Globus pallidus (tissue), 1 donor: ENCODE data around the gene DNAJC16.
"Not testable (repeated sequence)": the region's sequence is repeated elsewhere in the genome, so short reads cannot be mapped to it uniquely, and the experiment has no call there.

Experiments
- DNase-seq: peaks from one replicate; pipeline ENCODE4 v3.0.0-alpha.2; 2015; ENCODE audit warnings: low spot score

The DNAJC16 gene

GRCh38 chr1:15526490-15527339 is at the start of gene DNAJC16:
Gene DNAJC16 (plus strand): TSS chr1:15526848. CDS start chr1:15529106, 2,258 bp downstream.
- peak; percentile 100 for DNase-seq

- DNase-seq = no peak
These were observed 49.7 kb upstream of the DNAJC16 start for GRCh38 chr1:15476927-15477326.

GRCh38 chr1:15477646-15478212 is 48.9 kb upstream of the DNAJC16 start:
- DNase-seq = no peak

- no peak for DNase-seq
These were observed 46.8 kb upstream of the DNAJC16 start for GRCh38 chr1:15479654-15480347.

GRCh38 chr1:15482455-15482854 is 44.2 kb upstream of the DNAJC16 start:
- DNase-seq = not testable (repeated sequence)

GRCh38 chr1:15482983-15483543 is 43.6 kb upstream of the DNAJC16 start:
- not testable (repeated sequence) for DNase-seq

GRCh38 chr1:15483971-15484370 is 42.7 kb upstream of the DNAJC16 start:
- no peak for DNase-seq

GRCh38 chr1:15484443-15484842 is 42.2 kb upstream of the DNAJC16 start:
- not testable (repeated sequence) for DNase-seq

GRCh38 chr1:15485636-15486035 is 41.0 kb upstream of the DNAJC16 start:
- no peak for DNase-seq

GRCh38 chr1:15486844-15487610 is 39.6 kb upstream of the DNAJC16 start:
- DNase-seq = not testable (repeated sequence)

GRCh38 chr1:15488371-15488770 is 38.3 kb upstream of the DNAJC16 start:
- DNase-seq = no peak

- peak; percentile 46 for DNase-seq
These were observed 37.5 kb upstream of the DNAJC16 start for GRCh38 chr1:15489052-15489736.

GRCh38 chr1:15491010-15491409 is 35.6 kb upstream of the DNAJC16 start:
- DNase-seq = not testable (repeated sequence)

- DNase-seq = no peak
These were observed 34.1 kb upstream of the DNAJC16 start for GRCh38 chr1:15492596-15492995.

- DNase-seq = no peak
These were observed 32.7 kb upstream of the DNAJC16 start for GRCh38 chr1:15493869-15494390.

GRCh38 chr1:15500184-15501178 is 26.2 kb upstream of the DNAJC16 start:
- DNase-seq = no peak

- DNase-seq = no peak
These were observed 25.2 kb upstream of the DNAJC16 start for GRCh38 chr1:15501208-15502032.

GRCh38 chr1:15504436-15504835 is 22.2 kb upstream of the DNAJC16 start:
- DNase-seq = no peak

- no peak for DNase-seq
These were observed 19.8 kb upstream of the DNAJC16 start for GRCh38 chr1:15506831-15507230.
